GM19043 (cell line): ENCODE data around the gene PSMD8.
"Not testable (repeated sequence)": the region's sequence is repeated elsewhere in the genome, so short reads cannot be mapped to it uniquely, and the experiment has no call there.

Source experiments
- ATAC-seq: cut with Tn5 transposase; IDR thresholded peaks from one replicate; pipeline ENCODE4 v1.9.1; 2021; ENCODE audit warnings: low read depth; ENCODE audit not compliant: unreplicated experiment

The PSMD8 gene

DNA sequence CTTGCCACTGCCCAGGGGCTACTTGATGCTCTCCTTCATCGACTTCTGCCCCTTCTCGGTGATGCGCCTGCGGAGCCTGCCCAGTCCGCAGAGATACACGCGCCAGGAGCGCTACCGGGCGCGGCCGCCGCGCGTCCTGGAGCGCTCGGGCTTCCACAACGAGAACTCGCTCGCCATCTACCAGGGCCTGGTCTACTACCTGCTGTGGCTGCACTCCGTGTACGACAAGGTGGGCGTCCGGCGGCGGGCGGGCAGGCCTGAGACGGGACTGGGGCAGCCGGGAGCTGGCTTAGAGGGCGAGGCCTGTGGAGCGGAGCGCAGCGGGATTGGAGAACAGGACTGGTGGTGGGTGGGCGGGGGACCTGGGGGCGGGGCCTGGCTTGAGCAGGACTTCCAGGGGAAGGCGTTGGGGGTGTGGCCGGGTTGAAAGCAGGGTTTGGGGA lies 12.7 kb upstream of the PSMD8 start:
- no peak for ATAC-seq

GRCh38 chr19:38362076-38362945 lies 12.1 kb upstream of the PSMD8 start:
- no peak for ATAC-seq

DNA sequence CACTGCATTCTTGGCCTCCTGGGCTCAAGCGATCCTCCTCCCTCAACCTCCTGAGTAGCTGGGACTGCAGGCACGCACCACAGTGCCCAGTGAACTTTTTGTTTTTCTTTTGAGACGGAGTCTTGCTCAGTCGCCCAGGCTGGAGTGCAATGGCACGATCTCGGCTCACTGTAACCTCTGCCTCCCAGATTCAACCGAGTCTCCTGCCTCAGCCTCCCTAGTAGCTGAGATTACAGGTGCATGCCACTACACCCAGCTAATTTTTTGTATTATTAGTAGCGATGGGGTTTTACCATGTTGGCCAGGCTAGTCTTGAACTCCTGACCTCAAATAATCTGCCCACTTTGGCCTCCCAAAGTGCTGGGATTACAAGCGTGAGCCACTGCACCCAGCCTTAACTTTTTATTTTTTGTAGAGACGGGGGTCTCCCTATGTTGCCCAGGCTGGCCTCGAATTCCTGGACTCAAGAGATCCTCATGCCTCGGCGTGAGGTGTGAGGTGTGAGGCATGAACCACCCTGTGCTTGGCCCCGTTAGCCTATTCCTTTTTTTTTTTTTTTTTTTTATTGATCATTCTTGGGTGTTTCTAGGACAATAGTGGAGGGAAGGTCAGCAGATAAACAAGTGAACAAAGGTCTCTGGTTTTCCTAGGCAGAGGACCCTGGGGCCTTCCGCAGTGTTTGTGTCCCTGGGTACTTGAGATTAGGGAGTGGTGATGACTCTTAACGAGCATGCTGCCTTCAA lies 11.3 kb upstream of the PSMD8 start:
- not testable (repeated sequence) for ATAC-seq

GRCh38 chr19:38367041-38367440 lies 7.3 kb upstream of the PSMD8 start:
- ATAC-seq, result no peak

DNA sequence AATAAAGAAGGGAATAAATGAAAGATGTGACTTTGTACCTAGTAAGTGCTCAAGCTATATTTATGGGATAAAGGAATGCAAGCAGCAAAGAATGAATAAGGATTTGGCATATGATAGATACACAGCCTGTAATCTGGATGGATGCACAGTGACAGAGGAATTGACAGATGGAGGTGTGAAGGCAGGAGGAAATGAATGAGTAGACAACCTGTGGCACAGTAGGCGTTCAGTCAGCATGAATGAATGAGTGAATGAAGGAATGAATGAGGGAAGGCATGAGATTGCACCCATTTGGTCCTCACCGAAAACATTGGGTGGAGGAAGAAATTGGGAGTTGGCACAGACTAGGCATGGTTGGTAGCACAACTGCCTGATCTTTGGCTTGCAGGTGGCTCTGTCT lies 4.8 kb upstream of the PSMD8 start:
- no peak for ATAC-seq

DNA sequence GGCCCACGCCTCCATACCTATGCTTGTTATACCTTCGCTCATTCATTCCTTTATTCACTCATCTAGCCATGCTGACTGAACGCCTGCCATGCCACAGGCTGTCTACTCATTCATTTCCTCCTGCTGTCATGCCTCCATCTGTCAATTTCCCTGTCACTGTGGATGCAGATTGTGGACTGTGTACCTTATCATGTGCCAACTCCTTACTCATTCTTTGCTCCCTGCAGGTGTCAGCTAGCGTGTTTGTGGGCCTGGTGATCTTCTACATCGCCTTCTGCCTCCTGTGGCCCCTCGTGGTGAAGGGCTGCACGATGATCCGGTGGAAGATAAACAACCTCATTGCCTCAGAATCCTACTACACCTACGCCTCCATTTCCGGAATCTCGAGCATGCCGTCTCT lies 4.1 kb upstream of the PSMD8 start:
- ATAC-seq, result no peak

DNA sequence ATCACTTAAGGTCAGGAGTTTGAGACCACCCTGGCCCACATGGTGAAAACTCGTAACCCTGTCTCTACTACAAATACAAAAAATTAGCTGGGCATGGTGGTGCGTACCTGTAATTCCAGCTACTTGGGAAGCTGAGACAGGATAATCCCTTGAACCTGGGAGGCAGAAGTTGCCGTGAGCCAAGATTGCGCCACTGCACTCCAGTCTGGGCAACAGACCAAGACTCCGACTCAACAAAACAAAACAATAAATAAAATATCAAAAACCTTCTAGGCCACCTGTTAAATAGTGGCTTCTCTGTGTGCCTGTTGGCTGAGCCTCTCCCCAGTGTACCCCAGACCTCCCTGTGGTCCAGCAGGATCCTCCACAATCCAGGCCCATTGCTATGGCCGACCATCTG lies 3.3 kb upstream of the PSMD8 start:
- ATAC-seq, result no peak

- ATAC-seq, result no peak
Observed at GRCh38 chr19:38373907-38374331, 452 bp upstream of the PSMD8 start.

DNA sequence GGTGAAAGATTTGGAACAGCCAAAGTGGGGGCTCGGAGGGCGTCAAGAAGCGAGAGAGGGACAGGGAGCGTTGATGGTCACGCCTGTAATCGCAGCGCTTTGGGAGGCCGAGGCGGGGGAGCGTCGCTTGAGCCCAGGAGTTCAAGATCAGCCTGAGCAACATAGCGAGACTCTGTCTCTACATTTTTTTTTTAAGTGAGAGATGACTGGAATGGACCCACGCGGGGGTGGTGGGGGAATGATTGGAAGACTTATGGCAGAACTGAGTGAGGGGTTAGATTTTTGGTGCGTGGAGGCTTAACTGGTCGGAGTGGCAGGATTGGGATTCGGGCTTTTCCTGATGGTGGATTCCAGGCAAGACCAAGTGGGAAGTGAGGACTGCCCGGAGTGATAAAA lies 725 bp downstream of the PSMD8 start:
- ATAC-seq, result no peak

GRCh38 chr19:38375748-38376147 lies 1.4 kb downstream of the PSMD8 start:
- ATAC-seq, result no peak

GRCh38 chr19:38376576-38376975 lies 2.2 kb downstream of the PSMD8 start:
- no peak for ATAC-seq

- no peak for ATAC-seq
Observed at GRCh38 chr19:38377052-38377451, 2.7 kb downstream of the PSMD8 start.

DNA sequence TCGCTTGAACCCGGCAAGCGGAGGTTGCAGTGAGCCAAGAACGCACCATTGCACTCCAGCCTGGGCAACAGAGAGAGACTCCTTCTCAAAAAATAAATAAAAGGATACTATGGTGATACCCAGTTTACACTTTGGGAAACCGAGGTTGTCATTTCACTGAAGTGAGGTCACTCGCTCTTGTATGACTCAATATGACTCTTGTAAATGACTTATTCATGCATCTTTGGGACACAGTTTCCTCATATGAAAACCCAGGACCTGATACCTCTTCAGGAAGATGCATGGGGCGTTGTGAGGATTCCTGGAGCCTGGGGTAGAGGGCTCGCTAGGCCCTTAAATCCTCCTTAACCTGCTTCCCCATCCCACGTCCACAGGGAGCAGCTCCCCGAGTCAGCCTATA lies 4.5 kb downstream of the PSMD8 start:
- ATAC-seq, result no peak

DNA sequence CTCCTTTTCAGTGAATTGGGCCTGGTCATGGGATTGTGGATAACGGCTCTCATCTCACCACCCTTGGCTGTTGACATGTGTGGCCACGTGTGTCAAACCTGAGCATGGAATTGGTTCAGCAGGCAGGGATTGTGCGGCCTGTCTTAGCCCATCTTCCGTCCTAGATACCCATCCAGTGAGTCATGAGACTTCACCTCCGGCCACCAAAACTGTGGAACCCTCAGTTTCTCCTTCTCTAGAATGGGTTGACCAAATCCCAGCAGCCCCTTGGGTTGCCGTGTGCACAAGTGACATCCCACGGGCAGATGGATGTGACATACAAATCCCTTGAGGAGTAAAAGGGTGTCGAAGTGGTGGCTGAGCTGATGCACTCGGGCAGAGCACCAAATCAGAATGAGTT lies 6.8 kb downstream of the PSMD8 start:
- no peak for ATAC-seq

GRCh38 chr19:38383184-38383583 lies 8.8 kb downstream of the PSMD8 start:
- ATAC-seq, result no peak

- ATAC-seq, result no peak
Observed at GRCh38 chr19:38383743-38384142, 9.4 kb downstream of the PSMD8 start.

- no peak for ATAC-seq
Observed at GRCh38 chr19:38384209-38385027, 10.0 kb downstream of the PSMD8 start.

DNA sequence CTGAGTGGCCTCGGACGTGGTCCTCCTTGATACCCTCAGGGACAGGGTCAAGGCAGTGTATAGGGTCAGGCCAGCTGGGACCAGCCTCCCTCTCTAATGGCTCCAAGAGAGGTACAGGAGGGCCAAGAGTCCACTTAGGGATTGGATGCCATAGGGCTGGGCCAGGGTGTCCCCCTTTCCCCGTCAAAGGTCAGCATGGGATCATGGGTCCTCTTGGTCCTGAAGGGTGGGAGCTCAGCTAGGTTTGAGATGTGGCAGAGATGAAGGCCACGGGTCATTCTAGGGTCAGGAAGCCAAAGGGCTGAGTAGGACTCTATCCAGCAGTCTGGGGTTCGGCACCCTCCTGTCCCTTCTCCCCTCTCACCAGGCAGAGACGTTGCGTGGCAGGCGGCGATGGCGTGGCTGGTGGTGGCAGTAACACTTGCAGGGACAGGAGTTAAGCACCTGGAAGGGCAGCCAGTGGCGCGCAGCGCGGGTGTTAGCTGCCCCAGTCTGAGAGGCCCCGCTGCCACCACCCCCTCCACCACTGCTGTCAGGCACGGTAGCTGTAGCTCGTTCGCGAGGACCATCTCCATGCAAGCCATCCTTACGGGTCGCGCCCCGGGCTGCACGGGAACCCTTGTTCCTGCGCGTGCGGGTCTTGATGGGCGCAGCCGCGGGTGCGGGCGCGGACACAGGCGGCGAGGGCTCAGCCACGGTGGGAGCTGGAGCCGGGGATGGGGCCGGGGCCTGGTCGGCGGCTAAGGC lies 10.9 kb downstream of the PSMD8 start:
- no peak for ATAC-seq

- no peak for ATAC-seq
Observed at GRCh38 chr19:38385804-38386257, 11.5 kb downstream of the PSMD8 start.

GRCh38 chr19:38386300-38386970 lies 12.1 kb downstream of the PSMD8 start:
- no peak for ATAC-seq
